Kidney epithelial cell (primary cell): ENCODE results near the gene HRH2. TPM values are rescaled to one million over a fixed set of nuclear protein-coding genes. Genes with fewer than 3 reads are reported as not detected.

Experiments used
- DNase-seq: peaks from one replicate; pipeline ENCODE4 v3.0.0-alpha.2; 2010; ENCODE audit warnings: low read depth
- H3K27me3 ChIP-seq: 2 replicates; pipeline ENCODE4 v1.6.0; 2011; ENCODE audit warnings: low read length; ENCODE audit not compliant: control insufficient read depth, insufficient read depth
- H3K36me3 ChIP-seq: 2 replicates; pipeline ENCODE4 v1.5.1; 2011; ENCODE audit warnings: low read length; ENCODE audit not compliant: control insufficient read depth, insufficient read depth
- H3K4me3 ChIP-seq: 2 replicates; pipeline ENCODE4 v1.5.1; 2011; ENCODE audit warnings: low read depth, mild to moderate bottlenecking, control low read depth, low read length
- total RNA-seq: library from RNA; depleted of rRNA; stranded (reverse); fragments of >200 nt; gene quantifications from 2 replicates; pipeline ENCODE4 v1.2.3, GENCODE V29; 2015
- TF ChIP-seq, protein P1 (sequence below): IDR thresholded peaks from 2 replicates; pipeline ENCODE4 v1.5.1; 2011; ENCODE audit warnings: mild to moderate bottlenecking, moderate library complexity, low read length, control low read depth, inconsistent platforms; ENCODE audit not compliant: insufficient read depth, poor library complexity, severe bottlenecking

Gene HRH2
- total RNA-seq, 1 donor from 2014 or later, result 2.7 TPM

DNA sequence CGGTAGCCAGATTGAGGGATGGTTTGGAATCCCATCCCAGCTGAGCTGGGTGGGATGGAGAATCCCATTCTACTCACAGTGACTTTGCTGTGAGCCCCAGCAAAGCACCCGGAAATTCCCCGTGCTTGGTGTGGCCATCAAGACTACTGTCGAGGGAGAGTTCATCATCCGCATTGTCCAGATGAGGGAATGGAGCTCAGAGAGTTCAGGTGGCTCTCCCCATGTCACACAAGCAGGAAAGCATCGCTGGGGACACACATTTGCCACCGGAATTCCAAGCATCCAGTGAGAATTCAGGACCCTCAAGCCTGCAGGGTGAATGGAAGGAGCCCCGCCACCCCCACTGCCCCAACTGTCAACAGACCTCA, 54.4 kb downstream of the HRH2 start:
- Histone ChIP-seq H3K4me3 (no peak overlapping the region), H3K27me3 (no peaks in the 10 kb centered on the region), H3K36me3 (no peaks in the 10 kb centered on the region)
- TF ChIP-seq, protein P1, sequence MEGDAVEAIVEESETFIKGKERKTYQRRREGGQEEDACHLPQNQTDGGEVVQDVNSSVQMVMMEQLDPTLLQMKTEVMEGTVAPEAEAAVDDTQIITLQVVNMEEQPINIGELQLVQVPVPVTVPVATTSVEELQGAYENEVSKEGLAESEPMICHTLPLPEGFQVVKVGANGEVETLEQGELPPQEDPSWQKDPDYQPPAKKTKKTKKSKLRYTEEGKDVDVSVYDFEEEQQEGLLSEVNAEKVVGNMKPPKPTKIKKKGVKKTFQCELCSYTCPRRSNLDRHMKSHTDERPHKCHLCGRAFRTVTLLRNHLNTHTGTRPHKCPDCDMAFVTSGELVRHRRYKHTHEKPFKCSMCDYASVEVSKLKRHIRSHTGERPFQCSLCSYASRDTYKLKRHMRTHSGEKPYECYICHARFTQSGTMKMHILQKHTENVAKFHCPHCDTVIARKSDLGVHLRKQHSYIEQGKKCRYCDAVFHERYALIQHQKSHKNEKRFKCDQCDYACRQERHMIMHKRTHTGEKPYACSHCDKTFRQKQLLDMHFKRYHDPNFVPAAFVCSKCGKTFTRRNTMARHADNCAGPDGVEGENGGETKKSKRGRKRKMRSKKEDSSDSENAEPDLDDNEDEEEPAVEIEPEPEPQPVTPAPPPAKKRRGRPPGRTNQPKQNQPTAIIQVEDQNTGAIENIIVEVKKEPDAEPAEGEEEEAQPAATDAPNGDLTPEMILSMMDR, result no peak
- DNase-seq, result no peak

DNA sequence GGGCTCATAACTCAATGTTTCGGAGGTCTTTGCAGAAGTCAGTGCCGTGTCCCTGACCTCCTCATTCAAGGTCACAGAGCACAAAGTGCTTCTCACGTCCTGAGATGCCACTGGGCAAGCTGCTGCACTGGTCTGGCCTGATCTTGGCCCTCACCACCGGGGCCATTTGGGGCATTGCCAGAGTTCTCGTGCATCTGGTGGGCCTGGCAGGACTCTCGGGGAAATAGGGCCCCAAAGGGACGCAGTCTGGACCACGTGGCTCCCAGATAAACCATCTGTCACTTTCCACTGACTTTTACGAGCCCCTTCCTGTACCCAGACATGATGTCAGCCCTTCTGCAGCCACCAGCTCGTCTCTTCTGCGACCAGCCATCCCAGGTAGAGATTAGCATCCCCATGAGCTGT, 54.8 kb downstream of the HRH2 start:
- TF ChIP-seq, protein P1, result no peak
- DNase-seq, result no peak
- Histone ChIP-seq H3K4me3 (no peak overlapping the region), H3K36me3 (no peaks in the 10 kb centered on the region), H3K27me3 (no peaks in the 10 kb centered on the region)

DNA sequence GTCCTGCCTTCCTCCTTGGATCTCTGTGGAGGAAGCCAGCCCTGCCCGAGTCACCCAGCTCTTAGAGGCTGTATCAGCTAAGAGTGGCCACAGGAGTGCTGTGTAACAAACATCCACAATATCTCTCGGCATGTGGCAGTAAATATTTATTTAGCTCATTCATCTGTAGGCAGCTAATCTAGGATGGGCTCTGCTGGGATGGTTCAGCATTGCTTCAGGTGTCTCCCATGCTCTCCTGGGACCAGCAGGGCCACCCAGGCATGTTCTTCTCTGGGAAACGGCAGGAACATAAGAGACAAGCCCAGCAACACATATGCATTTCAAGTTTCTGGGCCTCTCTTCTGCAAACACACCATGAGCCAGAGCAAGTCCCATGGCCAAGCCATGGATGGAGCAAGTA, 56.1 kb downstream of the HRH2 start:
- H3K36me3 ChIP-seq, result no peaks in the 10 kb centered on the region
- DNase-seq, result no peak
- TF ChIP-seq, protein P1, result no peak
- H3K27me3 ChIP-seq, result no peaks in the 10 kb centered on the region
- H3K4me3 ChIP-seq, result no peak overlapping the region

DNA sequence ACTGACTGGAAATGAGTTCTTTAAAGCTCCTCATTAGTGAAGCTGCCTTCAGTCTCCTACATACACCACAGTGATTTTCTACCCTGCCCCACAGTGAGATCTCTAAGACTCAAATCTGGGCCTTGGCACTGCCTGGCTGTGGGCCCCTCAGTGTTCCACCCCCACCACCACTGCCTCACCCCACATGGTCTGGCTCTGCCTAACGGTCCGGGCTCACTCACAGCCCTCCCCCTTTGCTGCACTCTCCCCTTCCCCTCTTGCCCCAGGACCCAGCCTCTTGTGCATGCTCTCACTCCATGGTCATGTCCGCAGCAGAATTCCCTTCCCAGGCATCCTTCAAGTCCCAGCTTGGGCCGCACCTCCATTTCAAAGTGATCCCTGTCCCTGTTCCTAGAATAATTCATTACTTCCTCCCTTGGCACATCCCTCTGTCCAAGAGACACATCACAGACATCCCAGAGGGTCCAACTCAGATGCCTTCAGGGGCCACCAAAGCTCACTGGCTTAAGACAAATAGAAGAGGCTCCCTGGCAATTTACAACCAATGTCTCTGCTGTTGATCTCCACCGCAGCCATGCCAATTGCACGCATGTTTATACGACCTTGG, 56.7 kb downstream of the HRH2 start:
- Histone ChIP-seq H3K27me3 (no peaks in the 10 kb centered on the region), H3K4me3 (no peak overlapping the region), H3K36me3 (no peaks in the 10 kb centered on the region)
- TF ChIP-seq, protein P1, result no peak
- no peak for DNase-seq

DNA sequence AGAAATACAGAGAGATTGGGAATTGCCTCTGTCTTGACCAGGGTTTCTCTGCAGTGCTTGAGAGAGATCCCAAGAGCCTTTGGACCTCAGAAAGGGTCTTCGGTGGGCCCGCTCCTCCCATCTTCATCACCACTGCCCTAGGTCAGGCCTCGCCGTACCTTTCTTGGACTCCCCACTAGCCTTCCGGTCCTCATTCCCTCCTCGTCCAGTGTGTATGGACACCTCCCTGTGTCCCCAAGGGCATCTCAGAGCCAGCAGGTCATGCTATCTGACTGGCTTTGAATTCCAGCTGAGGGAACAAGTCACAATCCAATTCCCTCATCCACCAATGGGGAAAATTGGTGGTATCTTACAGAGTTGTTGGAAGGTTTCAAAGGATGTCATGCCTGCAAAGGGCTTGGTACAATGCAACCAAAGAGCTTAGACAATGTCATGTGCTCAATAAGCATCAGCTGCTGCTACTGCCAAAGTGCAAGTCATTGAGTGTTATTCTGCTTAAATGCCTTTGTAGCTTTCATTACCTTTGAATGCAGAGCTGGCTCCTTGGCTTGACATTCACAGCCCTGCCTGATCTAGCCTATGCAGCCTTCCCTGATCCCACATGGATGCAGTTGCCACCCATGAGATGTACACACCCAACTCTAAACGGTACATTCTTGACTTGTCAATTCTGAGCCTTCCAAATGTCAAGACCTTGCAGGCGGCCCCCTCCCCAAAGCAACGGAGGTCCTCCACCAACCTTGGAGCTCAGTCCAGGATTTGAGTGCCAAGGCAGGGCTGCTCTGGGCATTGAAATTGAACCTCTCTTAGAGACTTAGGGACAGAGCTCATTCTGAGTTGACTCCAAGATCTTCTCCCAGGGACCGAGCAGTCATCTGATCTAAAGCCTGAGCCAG, 58.0 kb downstream of the HRH2 start:
- TF ChIP-seq, protein P1, result no peak
- H3K27me3 ChIP-seq, result no peaks in the 10 kb centered on the region
- no peaks in the 10 kb centered on the region for H3K36me3 ChIP-seq
- H3K4me3 ChIP-seq, result no peak overlapping the region
- DNase-seq, result no peak
